GM23338 (cell line): Measurements from ENCODE around the gene SOS2. TPM values are rescaled to one million over a fixed set of nuclear protein-coding genes. Genes with fewer than 3 reads are reported as not detected.

Source experiments
- ATAC-seq: fragments of 200-7000 bp; cut with Tn5 transposase; 3 replicates; pipeline ENCODE4 v1.9.1; 2020
- DNase-seq: peaks from one replicate; pipeline ENCODE4 v3.0.0-alpha.2; 2015; ENCODE audit warnings: low spot score
- H2AFZ ChIP-seq: fragments of 200-600 bp; sonication (generic); 2 replicates; pipeline ENCODE4 v1.8.0; 2016; ENCODE audit warnings: antibody characterized with exemption, mild to moderate bottlenecking, moderate library complexity
- H3F3A ChIP-seq: fragments of 200-600 bp; sonication (generic); replicated peaks from 2 replicates; pipeline ENCODE4 v1.8.0; 2017; ENCODE audit warnings: antibody characterized with exemption, mixed run types, low read depth
- H3K27ac ChIP-seq: fragments of 200-600 bp; sonication (generic); 2 replicates; pipeline ENCODE4 v1.6.1; 2016; ENCODE audit warnings: low read depth
- H3K27me3 ChIP-seq: fragments of 200-600 bp; sonication (generic); 2 replicates; pipeline ENCODE4 v1.8.0; 2016; ENCODE audit warnings: mild to moderate bottlenecking, mixed run types, moderate library complexity; ENCODE audit not compliant: insufficient read depth
- H3K36me3 ChIP-seq: fragments of 200-600 bp; sonication (generic); 2 replicates; pipeline ENCODE4 v1.8.0; 2016; ENCODE audit warnings: mild to moderate bottlenecking; ENCODE audit not compliant: insufficient read depth
- H3K4me1 ChIP-seq: fragments of 200-600 bp; sonication (generic); 2 replicates; pipeline ENCODE4 v1.8.0; 2016; ENCODE audit warnings: mild to moderate bottlenecking, moderate library complexity; ENCODE audit not compliant: insufficient read depth
- H3K4me2 ChIP-seq: fragments of 200-600 bp; sonication (generic); 2 replicates; pipeline ENCODE4 v1.7.1; 2017; ENCODE audit warnings: mixed run types
- H3K4me3 ChIP-seq: fragments of 200-600 bp; sonication (generic); 2 replicates; pipeline ENCODE4 v1.6.1; 2016; ENCODE audit warnings: mixed run types
- H3K79me2 ChIP-seq: fragments of 200-600 bp; sonication (generic); replicated peaks from 2 replicates; pipeline ENCODE4 v1.8.0; 2017; ENCODE audit warnings: mild to moderate bottlenecking; ENCODE audit not compliant: insufficient read depth
- H3K9me2 ChIP-seq: fragments of 200-600 bp; sonication (generic); 2 replicates; pipeline ENCODE4 v1.8.0; 2017; ENCODE audit not compliant: insufficient read depth
- H4K20me1 ChIP-seq: fragments of 200-600 bp; sonication (generic); replicated peaks from 2 replicates; pipeline ENCODE4 v1.8.0; 2017; ENCODE audit warnings: mild to moderate bottlenecking; ENCODE audit not compliant: insufficient read depth
- H3K27ac Mint-ChIP-seq: 2 replicates; pipeline ENCODE4 v1.8.0; 2020; ENCODE audit warnings: inconsistent platforms, mild to moderate bottlenecking, moderate library complexity, mixed read lengths
- H3K27me3 Mint-ChIP-seq: 3 replicates; pipeline ENCODE4 v1.8.0; 2022; ENCODE audit warnings: low read depth, mild to moderate bottlenecking, moderate library complexity, mixed read lengths, inconsistent platforms; ENCODE audit not compliant: insufficient read depth, poor library complexity
- H3K36me3 Mint-ChIP-seq: 3 replicates; pipeline ENCODE4 v1.8.0; 2021; ENCODE audit warnings: low read depth, mild to moderate bottlenecking, inconsistent platforms, moderate library complexity, mixed read lengths
- H3K4me1 Mint-ChIP-seq: 3 replicates; pipeline ENCODE4 v1.8.0; 2020; ENCODE audit warnings: mild to moderate bottlenecking, inconsistent platforms, mixed read lengths
- H3K4me3 Mint-ChIP-seq: 3 replicates; pipeline ENCODE4 v1.8.0; 2021; ENCODE audit warnings: moderate library complexity, mild to moderate bottlenecking, inconsistent platforms, mixed read lengths
- H3K9me3 Mint-ChIP-seq: 3 replicates; pipeline ENCODE4 v1.8.0; 2020; ENCODE audit warnings: moderate library complexity, mild to moderate bottlenecking, inconsistent platforms, mixed read lengths
- CREB1 ChIP-seq: fragments of 250-450 bp; sonication (Bioruptor Pico); IDR thresholded peaks from 2 replicates; pipeline ENCODE4 v1.5.0; 2020; ENCODE audit warnings: low read depth, mild to moderate bottlenecking, moderate library complexity
- CTCF ChIP-seq, 2 experiments: fragments of 200-600 bp in 1 of 2; sonication (generic) in 1 of 2; conservative IDR thresholded peaks; 2 replicates each; pipeline versions ENCODE4 v1.5.1 to v1.6.1; 2016 to 2017; ENCODE audit warnings: antibody characterized with exemption in 2 of 2, low read depth in 2 of 2, mild to moderate bottlenecking in 2 of 2, moderate library complexity in 1 of 2
- ETS1 ChIP-seq: IDR thresholded peaks from 2 replicates; pipeline ENCODE4 v1.6.1; 2016; ENCODE audit warnings: antibody characterized with exemption
- EZH2 ChIP-seq: fragments of 200-600 bp; sonication (generic); IDR thresholded peaks from one replicate; pipeline ENCODE4 v1.8.0; 2017; ENCODE audit warnings: antibody characterized with exemption, mild to moderate bottlenecking, low read depth; ENCODE audit not compliant: unreplicated experiment
- EZH2phosphoT487 ChIP-seq: fragments of 200-600 bp; sonication (generic); IDR thresholded peaks from one replicate; pipeline ENCODE4 v1.8.1; 2018; ENCODE audit warnings: antibody characterized with exemption; ENCODE audit not compliant: unreplicated experiment
- JUNB ChIP-seq: IDR thresholded peaks from one replicate; pipeline ENCODE4 v1.6.1; 2016; ENCODE audit warnings: antibody characterized with exemption; ENCODE audit not compliant: unreplicated experiment
- NANOG ChIP-seq: IDR thresholded peaks from 2 replicates; pipeline ENCODE4 v1.6.1; 2016; ENCODE audit warnings: antibody characterized with exemption, borderline replicate concordance
- POLR2AphosphoS5 ChIP-seq: IDR thresholded peaks from 2 replicates; pipeline ENCODE4 v1.6.1; 2016; ENCODE audit warnings: antibody characterized with exemption, low read depth
- STAT1 ChIP-seq: IDR thresholded peaks from one replicate; pipeline ENCODE4 v1.6.1; 2016; ENCODE audit warnings: antibody characterized with exemption; ENCODE audit not compliant: unreplicated experiment
- ZNF114 ChIP-seq: fragments of 250-450 bp; sonication (Bioruptor Pico); IDR thresholded peaks from 2 replicates; pipeline ENCODE4 v1.5.0; 2020; ENCODE audit warnings: mild to moderate bottlenecking, moderate library complexity
- ZNF462 ChIP-seq: fragments of 250-450 bp; sonication (Bioruptor Pico); IDR thresholded peaks from 2 replicates; pipeline ENCODE4 v1.5.0; 2020; ENCODE audit warnings: mild to moderate bottlenecking, moderate library complexity
- polyA plus RNA-seq: library from polyadenylated mRNA; unstranded; fragments of >200 nt; fragmentation: Nextera tagmentation; extraction: Ambion mirVana; gene quantifications from 2 replicates; pipeline ENCODE4 v1.2.1, GENCODE V29; 2016
- total RNA-seq: library from RNA; depleted of rRNA; stranded (reverse); fragments of >200 nt; shearing (Covaris generic); gene quantifications from 2 replicates; pipeline ENCODE4 v1.2.3, GENCODE V29; 2014

The SOS2 gene
- total and polyA plus RNA-seq, 2 experiments from 2014 or later = 3.5 to 11.4 TPM

- H3K36me3 ChIP-seq = peaks cover 55% of the 10 kb centered on the region
- H3K9me2 ChIP-seq = no peaks in the 10 kb centered on the region
- Mint-ChIP-seq H3K27me3 (peaks cover 2% of the 10 kb centered on the region), H3K4me1 (peaks cover 14% of the 10 kb centered on the region; the same call in 2 of the 3 replicates), H3K4me3 (no peak overlapping the region), H3K9me3 (no peaks in the 10 kb centered on the region), H3K36me3 (peaks cover 75% of the 10 kb centered on the region), H3K27ac (no peak overlapping the region)
- no peak overlapping the region for H2AFZ ChIP-seq
- 0 out of 2 replicates have a peak, but pooled peaks cover 3% of the 10 kb centered on the region for H3F3A ChIP-seq
- H3K27ac ChIP-seq = no peak overlapping the region
- H4K20me1 ChIP-seq = no peaks in the 10 kb centered on the region
- no peak for ATAC-seq
- no peak for DNase-seq
- no peaks in the 10 kb centered on the region for H3K27me3 ChIP-seq
- peaks cover 35% of the 10 kb centered on the region for H3K79me2 ChIP-seq
- H3K4me3 ChIP-seq = no peak overlapping the region
- peaks cover 18% of the 10 kb centered on the region for H3K4me1 ChIP-seq
- TF ChIP-seq JUNB (no peak), ZNF114 (CRISPR knock-in tag) (no peak), EZH2phosphoT487 (no peak), STAT1 (no peak)
- no peak overlapping the region for H3K4me2 ChIP-seq
Observed at GRCh38 chr14:50110323-50111037, 120.9 kb downstream of the SOS2 start.

GRCh38 chr14:50109342-50109741, 122.0 kb downstream of the SOS2 start:
- Histone ChIP-seq H3K27me3 (no peaks in the 10 kb centered on the region), H3K4me3 (no peak overlapping the region), H3F3A (0 out of 2 replicates have a peak, but pooled peaks cover 3% of the 10 kb centered on the region), H3K9me2 (no peaks in the 10 kb centered on the region), H3K79me2 (peaks cover 24% of the 10 kb centered on the region), H3K36me3 (peaks cover 44% of the 10 kb centered on the region), H3K27ac (no peak overlapping the region), H2AFZ (no peak overlapping the region), H3K4me1 (peaks cover 14% of the 10 kb centered on the region; the same call in 1 of the 2 replicates), H4K20me1 (no peaks in the 10 kb centered on the region), H3K4me2 (no peak overlapping the region)
- TF ChIP-seq NANOG (no peak), EZH2 (no peak), ETS1 (no peak), ZNF462 (CRISPR knock-in tag) (no peak), CREB1 (CRISPR knock-in tag) (no peak), STAT1 (no peak), POLR2AphosphoS5 (no peak), CTCF (conservative IDR thresholded peaks at IDR 0.05; ENCODE audit: low read depth in 2 of 2) (peak; percentile 13 to 50)
- Mint-ChIP-seq H3K27me3 (peaks cover 2% of the 10 kb centered on the region), H3K9me3 (no peaks in the 10 kb centered on the region), H3K4me1 (peaks cover 13% of the 10 kb centered on the region; the same call in 2 of the 3 replicates), H3K36me3 (peaks cover 64% of the 10 kb centered on the region), H3K4me3 (no peak overlapping the region), H3K27ac (no peak overlapping the region)
- DNase-seq = peak; percentile 67
- peak; percentile 14; the same call in 2 of the 3 replicates for ATAC-seq
